Measurements from ENCODE around the gene HLA-A. TPM values are rescaled to one million over a fixed set of nuclear protein-coding genes. Genes with fewer than 3 reads are reported as not detected.

The HLA-A gene
- total RNA-seq, 2 donors from 2014 or later, result 272 to 536 TPM

DNA sequence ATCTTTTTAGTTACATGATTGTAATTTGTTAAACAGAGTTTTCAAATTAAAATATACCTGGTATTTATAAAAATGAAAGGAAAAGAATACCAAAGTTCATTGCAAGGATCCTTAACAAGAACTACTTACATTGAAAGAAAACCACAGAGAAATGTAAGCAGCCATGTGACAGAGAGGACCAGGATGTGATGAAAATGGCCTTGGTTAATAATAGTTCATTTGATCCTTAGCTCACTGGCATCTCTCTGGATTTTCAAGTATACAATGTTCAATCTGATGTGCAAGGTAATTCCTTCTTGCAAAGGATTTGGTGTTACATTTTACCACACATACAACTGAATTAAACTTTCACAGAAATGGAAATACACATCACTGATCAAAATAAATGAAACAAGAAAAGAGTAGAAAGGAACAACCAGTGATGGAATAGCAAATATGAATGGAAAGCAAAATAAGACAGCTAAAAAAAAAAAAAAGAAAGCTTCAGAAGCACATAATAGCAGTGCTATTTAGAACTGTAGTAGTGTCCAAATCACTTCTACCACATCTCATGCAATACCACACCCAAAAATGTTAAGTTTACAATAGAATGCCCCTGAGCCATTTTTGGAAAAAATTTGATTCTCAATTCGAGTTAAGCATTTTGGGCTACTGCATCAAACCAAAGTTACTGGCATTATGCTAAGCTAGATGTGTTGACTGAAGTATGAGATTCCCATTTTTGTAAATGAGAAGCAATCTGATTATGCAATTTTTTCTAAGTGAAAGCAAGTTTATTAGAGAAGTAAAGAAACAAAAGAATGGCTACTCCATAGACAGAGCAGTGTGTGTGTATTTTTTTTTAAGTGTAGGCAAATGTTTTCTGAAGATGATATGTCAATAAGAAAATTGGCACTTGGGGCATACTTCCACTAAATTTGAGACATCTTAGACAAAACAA lies 22.6 kb upstream of the HLA-A start:
- Histone ChIP-seq H3K9me3 (no peaks in the 10 kb centered on the region), H3K4me3 (no peak overlapping the region), H3K4me1 (no peaks in the 10 kb centered on the region), H3K36me3 (no peaks in the 10 kb centered on the region), H3K27ac (no peak overlapping the region), H3K27me3 (no peaks in the 10 kb centered on the region)
- no peak for DNase-seq (ENCODE audit: low spot score)
- TF ChIP-seq, protein P1, sequence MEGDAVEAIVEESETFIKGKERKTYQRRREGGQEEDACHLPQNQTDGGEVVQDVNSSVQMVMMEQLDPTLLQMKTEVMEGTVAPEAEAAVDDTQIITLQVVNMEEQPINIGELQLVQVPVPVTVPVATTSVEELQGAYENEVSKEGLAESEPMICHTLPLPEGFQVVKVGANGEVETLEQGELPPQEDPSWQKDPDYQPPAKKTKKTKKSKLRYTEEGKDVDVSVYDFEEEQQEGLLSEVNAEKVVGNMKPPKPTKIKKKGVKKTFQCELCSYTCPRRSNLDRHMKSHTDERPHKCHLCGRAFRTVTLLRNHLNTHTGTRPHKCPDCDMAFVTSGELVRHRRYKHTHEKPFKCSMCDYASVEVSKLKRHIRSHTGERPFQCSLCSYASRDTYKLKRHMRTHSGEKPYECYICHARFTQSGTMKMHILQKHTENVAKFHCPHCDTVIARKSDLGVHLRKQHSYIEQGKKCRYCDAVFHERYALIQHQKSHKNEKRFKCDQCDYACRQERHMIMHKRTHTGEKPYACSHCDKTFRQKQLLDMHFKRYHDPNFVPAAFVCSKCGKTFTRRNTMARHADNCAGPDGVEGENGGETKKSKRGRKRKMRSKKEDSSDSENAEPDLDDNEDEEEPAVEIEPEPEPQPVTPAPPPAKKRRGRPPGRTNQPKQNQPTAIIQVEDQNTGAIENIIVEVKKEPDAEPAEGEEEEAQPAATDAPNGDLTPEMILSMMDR (IDR thresholded peaks at IDR 0.05), result no peak

DNA sequence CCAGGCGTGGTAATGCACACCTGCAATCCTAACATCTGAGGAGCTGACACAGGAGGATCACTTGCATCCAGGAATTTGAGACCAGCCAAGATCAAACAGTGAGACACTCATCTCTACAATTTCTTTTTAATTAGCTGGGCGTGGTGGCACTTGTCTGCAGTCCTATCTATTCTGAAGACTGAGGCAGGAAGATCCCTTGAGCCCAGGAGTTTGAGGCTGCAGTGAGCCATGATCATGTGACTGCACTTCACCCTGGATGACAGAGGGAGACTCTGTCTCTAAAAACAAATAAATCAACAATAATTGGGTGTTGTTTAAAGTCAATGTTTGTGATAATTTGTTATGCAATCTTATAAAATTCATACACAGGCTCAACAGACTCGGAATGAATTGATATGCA lies 18.0 kb upstream of the HLA-A start:
- Histone ChIP-seq H3K27ac (no peak overlapping the region), H3K36me3 (no peaks in the 10 kb centered on the region), H3K27me3 (no peaks in the 10 kb centered on the region), H3K4me1 (no peaks in the 10 kb centered on the region), H3K4me3 (no peak overlapping the region), H3K9me3 (no peaks in the 10 kb centered on the region)
- DNase-seq (ENCODE audit: low spot score), result no peak
- TF ChIP-seq, protein P1 (IDR thresholded peaks at IDR 0.05), result no peak

DNA sequence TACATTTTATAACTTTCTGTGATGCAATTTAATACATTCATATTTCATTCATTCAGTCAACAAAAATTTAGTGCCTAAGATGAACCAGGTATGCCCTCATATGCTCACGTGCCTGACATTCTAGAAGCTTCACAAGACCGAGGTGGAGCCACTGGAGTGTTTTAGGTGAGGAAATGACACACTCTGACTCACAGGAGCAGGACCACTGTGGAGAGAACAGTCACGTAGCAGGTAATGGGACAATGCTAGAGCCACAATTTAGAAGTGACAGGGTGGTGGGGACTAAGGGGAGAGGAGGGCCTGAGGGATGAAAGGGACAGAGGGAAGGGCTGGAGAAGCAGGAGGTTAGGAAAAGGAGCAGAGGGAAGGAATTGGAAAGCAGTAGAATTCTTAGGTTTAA lies 17.6 kb upstream of the HLA-A start:
- Histone ChIP-seq H3K27ac (no peak overlapping the region), H3K36me3 (no peaks in the 10 kb centered on the region), H3K4me1 (no peaks in the 10 kb centered on the region)

DNA sequence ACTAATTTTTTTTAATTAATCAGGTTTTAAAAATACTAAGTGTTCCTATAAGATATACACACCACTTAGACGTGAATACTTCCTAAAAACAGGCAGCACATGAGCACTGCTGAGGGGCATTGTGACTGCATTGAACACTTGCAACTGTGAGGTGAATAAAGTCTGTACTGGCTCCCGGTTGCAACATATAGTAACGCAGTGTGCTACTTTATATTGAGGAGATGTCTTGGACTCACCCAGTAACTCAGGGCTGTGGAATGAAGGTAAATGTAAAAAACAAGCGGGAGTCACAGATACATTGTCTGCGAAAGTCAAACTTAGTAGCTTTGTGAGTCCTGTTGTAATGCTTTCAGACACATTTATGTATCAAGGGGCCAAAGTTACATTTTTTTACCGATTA lies 17.0 kb upstream of the HLA-A start:
- Histone ChIP-seq H3K27ac (peak overlapping the region in 1 of 2 donors; percentile 80), H3K9me3 (no peaks in the 10 kb centered on the region), H3K4me3 (no peak overlapping the region)

More for the DNA sequence above, 17.6 kb upstream of the HLA-A start:
- no peak for DNase-seq (ENCODE audit: low spot score)
- H3K27me3 ChIP-seq, result no peaks in the 10 kb centered on the region
- H3K4me3 ChIP-seq, result no peak overlapping the region
- H3K9me3 ChIP-seq, result no peaks in the 10 kb centered on the region
- TF ChIP-seq, protein P1 (IDR thresholded peaks at IDR 0.05), result no peak

DNA sequence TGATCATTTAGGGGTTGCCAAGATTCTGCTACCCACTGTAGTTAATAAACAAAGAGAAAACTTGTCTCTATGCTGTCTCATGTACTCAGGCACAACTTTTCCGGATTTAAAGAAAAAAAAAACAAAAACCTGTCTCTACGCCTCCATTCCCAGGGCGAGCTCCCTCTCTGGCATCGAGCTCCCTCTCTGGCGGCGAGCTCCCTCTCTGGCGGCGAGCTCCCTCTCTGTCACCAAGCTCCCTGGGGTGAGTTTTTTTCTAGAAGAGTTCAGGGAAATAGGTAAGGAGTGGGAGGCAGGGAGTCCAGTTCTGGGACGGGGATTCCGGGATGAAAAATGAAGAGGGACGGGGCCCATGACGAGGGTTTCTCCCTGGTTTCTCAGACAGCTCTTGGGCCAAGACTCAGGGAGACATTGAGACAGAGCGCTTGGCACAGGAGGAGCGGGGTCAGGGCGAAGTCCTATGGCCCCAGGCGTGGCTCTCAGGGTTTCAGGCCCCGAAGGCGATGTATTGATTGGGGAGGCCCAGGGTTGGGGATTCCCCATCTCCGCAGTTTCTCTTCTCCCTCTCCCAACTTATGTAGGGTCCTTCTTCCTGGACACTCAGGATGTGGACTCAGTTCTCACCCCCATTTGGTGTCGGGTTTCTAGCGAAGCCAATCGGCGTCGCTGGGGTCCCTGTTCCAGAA lies 16.5 kb upstream of the HLA-A start:
- H3K4me1 ChIP-seq, result no peaks in the 10 kb centered on the region
- no peaks in the 10 kb centered on the region for H3K27me3 ChIP-seq
- DNase-seq (ENCODE audit: low spot score), result no peak
- H3K4me3 ChIP-seq, result peak overlapping the region in 1 of 2 donors; percentile 69
- no peaks in the 10 kb centered on the region for H3K36me3 ChIP-seq
- peak overlapping the region in 1 of 2 donors; percentile 80 for H3K27ac ChIP-seq
- no peaks in the 10 kb centered on the region for H3K9me3 ChIP-seq
- TF ChIP-seq, protein P1 (IDR thresholded peaks at IDR 0.05), result no peak

More for the DNA sequence above, 17.0 kb upstream of the HLA-A start:
- no peaks in the 10 kb centered on the region for H3K4me1 ChIP-seq
- no peaks in the 10 kb centered on the region for H3K27me3 ChIP-seq
- DNase-seq (ENCODE audit: low spot score), result no peak
- no peaks in the 10 kb centered on the region for H3K36me3 ChIP-seq
- TF ChIP-seq, protein P1 (IDR thresholded peaks at IDR 0.05), result no peak
